HEK293 (cell line): ENCODE results near the gene MCCC2.

Source experiments
- CTCF ChIA-PET: fragments of 350-600 bp; formaldehyde crosslinking; extraction: SDS; loops from one replicate; lab custom pipeline; 2021; ENCODE audit warnings: antibody characterized with exemption; lab: Yijun Ruan, JAX
- POLR2A ChIA-PET: fragments of 300-600 bp; formaldehyde crosslinking; extraction: SDS; loops from one replicate; lab custom pipeline; 2020; ENCODE audit warnings: antibody characterized with exemption, inconsistent platforms; lab: Yijun Ruan, JAX
- H3K27ac ChIP-seq: fragments of 200-500 bp; sonication (Bioruptor generic); 2 replicates; pipeline ENCODE4 v1.5.1; 2014; ENCODE audit warnings: low read depth, low read length, control low read depth, inconsistent platforms; ENCODE audit errors: extremely low read depth
- H3K36me3 ChIP-seq, 2 experiments: fragments of 200-500 bp in 1 of 2; sonication (Bioruptor generic) in 1 of 2; 1 replicate in 1 of 2; 2 replicates in 1 of 2; pipeline ENCODE4 v1.5.1; 2014 to 2017; ENCODE audit warnings: inconsistent platforms in 2 of 2, low read length in 2 of 2; ENCODE audit not compliant: control insufficient read depth in 2 of 2, insufficient read depth in 1 of 2
- H3K4me1 ChIP-seq: fragments of 200-500 bp; sonication (Bioruptor generic); 2 replicates; pipeline ENCODE4 v1.5.1; 2014; ENCODE audit warnings: mild to moderate bottlenecking, low read length, inconsistent platforms; ENCODE audit not compliant: control insufficient read depth, insufficient read depth
- H3K4me3 ChIP-seq: 2 replicates; pipeline ENCODE4 v1.5.1; 2011; ENCODE audit warnings: low read depth, mild to moderate bottlenecking, control low read depth, low read length, moderate library complexity
- H3K9me3 ChIP-seq: fragments of 200-500 bp; sonication (Bioruptor generic); 2 replicates; pipeline ENCODE4 v1.5.1; 2014; ENCODE audit warnings: low read depth, low read length, inconsistent platforms; ENCODE audit not compliant: control insufficient read depth, insufficient read depth
- BCL11B ChIP-seq: fragments of 450-650 bp; formaldehyde crosslinking; IDR thresholded peaks from 2 replicates; pipeline ENCODE4 v1.5.1; 2016; ENCODE audit warnings: low read depth, missing biosample characterization, missing genetic modification characterization
- GLIS2 ChIP-seq: fragments of 450-650 bp; formaldehyde crosslinking; IDR thresholded peaks from 2 replicates; pipeline ENCODE4 v1.5.1; 2016; ENCODE audit warnings: missing biosample characterization, missing genetic modification characterization
- KLF9 ChIP-seq: fragments of 450-650 bp; formaldehyde crosslinking; IDR thresholded peaks from 2 replicates; pipeline ENCODE4 v1.5.1; 2016; ENCODE audit warnings: missing biosample characterization, missing genetic modification characterization, low read depth
- MZF1 ChIP-seq: fragments of 450-650 bp; formaldehyde crosslinking; IDR thresholded peaks from 2 replicates; pipeline ENCODE4 v1.5.1; 2017; ENCODE audit warnings: missing biosample characterization, missing genetic modification characterization, borderline replicate concordance
- OSR2 ChIP-seq: fragments of 450-650 bp; formaldehyde crosslinking; IDR thresholded peaks from 2 replicates; pipeline ENCODE4 v1.5.1; 2016; ENCODE audit warnings: missing biosample characterization, missing genetic modification characterization
- PRDM1 ChIP-seq: fragments of 450-650 bp; formaldehyde crosslinking; IDR thresholded peaks from 2 replicates; pipeline ENCODE4; 2016; ENCODE audit warnings: missing biosample characterization, missing genetic modification characterization
- SETDB1 ChIP-seq: IDR thresholded peaks from one replicate; pipeline ENCODE4 v1.6.1; 2017; ENCODE audit warnings: mild to moderate bottlenecking, low read length, moderate library complexity, mixed read lengths; ENCODE audit not compliant: insufficient read length
- SP7 ChIP-seq: fragments of 450-650 bp; formaldehyde crosslinking; IDR thresholded peaks from 2 replicates; pipeline ENCODE4 v1.5.1; 2016; ENCODE audit warnings: missing biosample characterization, missing genetic modification characterization
- WT1 ChIP-seq: fragments of 450-650 bp; formaldehyde crosslinking; IDR thresholded peaks from 2 replicates; pipeline ENCODE4 v1.5.1; 2016; ENCODE audit warnings: missing biosample characterization, missing genetic modification characterization
- ZBTB11 ChIP-seq: fragments of 450-650 bp; formaldehyde crosslinking; conservative IDR thresholded peaks from 2 replicates; pipeline ENCODE4 v1.5.1; 2016; ENCODE audit warnings: low read depth, missing biosample characterization, missing genetic modification characterization
- ZBTB20 ChIP-seq: fragments of 450-650 bp; formaldehyde crosslinking; IDR thresholded peaks from 2 replicates; pipeline ENCODE4 v1.5.1; 2016; ENCODE audit warnings: missing biosample characterization, missing genetic modification characterization
- ZBTB26 ChIP-seq: fragments of 450-650 bp; formaldehyde crosslinking; optimal IDR thresholded peaks from 2 replicates; pipeline ENCODE3; 2016; ENCODE audit warnings: missing biosample characterization, mild to moderate bottlenecking, missing genetic modification characterization
- ZBTB49 ChIP-seq: fragments of 450-650 bp; formaldehyde crosslinking; IDR thresholded peaks from 2 replicates; pipeline ENCODE4 v1.5.1; 2016; ENCODE audit warnings: missing biosample characterization, missing genetic modification characterization, low read depth
- ZBTB8A ChIP-seq: fragments of 450-650 bp; formaldehyde crosslinking; IDR thresholded peaks from 2 replicates; pipeline ENCODE4 v1.5.1; 2016; ENCODE audit warnings: missing biosample characterization, missing genetic modification characterization
- ZNF10 ChIP-seq: fragments of 450-650 bp; formaldehyde crosslinking; IDR thresholded peaks from 2 replicates; pipeline ENCODE4 v1.5.1; 2017; ENCODE audit warnings: missing biosample characterization, missing genetic modification characterization
- ZNF184 ChIP-seq: fragments of 450-650 bp; IDR thresholded peaks from 2 replicates; pipeline ENCODE4 v1.5.1; 2018; ENCODE audit warnings: missing biosample characterization, mild to moderate bottlenecking, missing genetic modification characterization
- ZNF214 ChIP-seq: fragments of 450-650 bp; formaldehyde crosslinking; IDR thresholded peaks from 2 replicates; pipeline ENCODE4 v1.5.1; 2017; ENCODE audit warnings: missing biosample characterization, mild to moderate bottlenecking, missing genetic modification characterization, borderline replicate concordance
- ZNF248 ChIP-seq: fragments of 450-650 bp; formaldehyde crosslinking; IDR thresholded peaks from 2 replicates; pipeline ENCODE4 v1.5.1; 2017; ENCODE audit warnings: missing biosample characterization, missing genetic modification characterization
- ZNF266 ChIP-seq: fragments of 450-650 bp; formaldehyde crosslinking; IDR thresholded peaks from 2 replicates; pipeline ENCODE4 v1.5.1; 2016; ENCODE audit warnings: missing biosample characterization, missing genetic modification characterization, low read depth
- ZNF302 ChIP-seq: fragments of 450-650 bp; formaldehyde crosslinking; IDR thresholded peaks from 2 replicates; pipeline ENCODE4 v1.5.1; 2016; ENCODE audit warnings: missing biosample characterization, missing genetic modification characterization, low read depth
- ZNF335 ChIP-seq: fragments of 450-650 bp; formaldehyde crosslinking; conservative IDR thresholded peaks from 2 replicates; pipeline ENCODE4 v1.5.1; 2016; ENCODE audit warnings: missing biosample characterization, missing genetic modification characterization
- ZNF596 ChIP-seq: fragments of 450-650 bp; IDR thresholded peaks from 2 replicates; pipeline ENCODE4 v1.5.0; 2018; ENCODE audit warnings: missing biosample characterization, mild to moderate bottlenecking, missing genetic modification characterization, moderate library complexity
- ZNF600 ChIP-seq: fragments of 450-650 bp; formaldehyde crosslinking; IDR thresholded peaks from 2 replicates; pipeline ENCODE4 v1.5.1; 2016; ENCODE audit warnings: missing biosample characterization, missing genetic modification characterization
- ZNF624 ChIP-seq: fragments of 450-650 bp; formaldehyde crosslinking; IDR thresholded peaks from 2 replicates; pipeline ENCODE4 v1.5.1; 2017; ENCODE audit warnings: missing biosample characterization, missing genetic modification characterization
- ZNF660 ChIP-seq: fragments of 450-650 bp; IDR thresholded peaks from 2 replicates; pipeline ENCODE4 v1.5.1; 2018; ENCODE audit warnings: missing biosample characterization, mild to moderate bottlenecking, missing genetic modification characterization
- ZNF768 ChIP-seq: fragments of 450-650 bp; formaldehyde crosslinking; IDR thresholded peaks from 2 replicates; pipeline ENCODE4 v1.5.1; 2018; ENCODE audit warnings: missing biosample characterization, mild to moderate bottlenecking, missing genetic modification characterization
- ZNF791 ChIP-seq: fragments of 450-650 bp; formaldehyde crosslinking; IDR thresholded peaks from 2 replicates; pipeline ENCODE4 v1.5.1; 2016; ENCODE audit warnings: missing biosample characterization, missing genetic modification characterization
- ZNF843 ChIP-seq: fragments of 450-650 bp; formaldehyde crosslinking; IDR thresholded peaks from 2 replicates; pipeline ENCODE4 v1.5.1; 2016; ENCODE audit warnings: missing biosample characterization, missing genetic modification characterization
- ZXDB ChIP-seq: fragments of 450-650 bp; formaldehyde crosslinking; IDR thresholded peaks from 2 replicates; pipeline ENCODE4 v1.5.1; 2016; ENCODE audit warnings: missing biosample characterization, missing genetic modification characterization

Gene MCCC2

GRCh38 chr5:71586941-71587765 is at the start of gene MCCC2:
TSS of gene MCCC2 (plus strand) at chr5:71587340. CDS start at chr5:71587426, 86 bp downstream.
- Histone ChIP-seq H3K36me3 (no peaks in the 10 kb centered on the region; a peak in 1 of 3 replicates), H3K9me3 (no peaks in the 10 kb centered on the region), H3K4me3 (peak within 1 kb of the TSS; percentile 71), H3K27ac (peak within 1 kb of the TSS; percentile 76), H3K4me1 (0 out of 2 replicates have a peak, but pooled peaks cover 2% of the 10 kb centered on the region)
- POLR2A ChIA-PET, result interaction anchor here (0.6 to 2.7 kb wide), 6 partner anchors 14 to 132 kb away, joined by 3 to 20 read pairs (median 4); partner anchors contain the start of gene CARTPT
- CTCF ChIA-PET, result interaction anchor here (1.2 to 1.9 kb wide), 2 partner anchors 14 to 16 kb away, joined by 3 to 15 read pairs; no protein-coding TSS in a partner anchor
- peak; percentile 82 for TF ChIP-seq KLF9 (tag by site-specific recombination)
- peak; percentile 84 for TF ChIP-seq ZBTB20 (tag by site-specific recombination)
- no peak for TF ChIP-seq ZNF266 (tag by site-specific recombination)
- peak; percentile 65 for TF ChIP-seq ZBTB11 (tag by site-specific recombination)
- no peak for TF ChIP-seq ZNF248 (tag by site-specific recombination)
- no peak for TF ChIP-seq WT1
- no peak for TF ChIP-seq ZNF624 (tag by site-specific recombination)
- TF ChIP-seq ZNF184, result 0 out of 2 replicates have a peak, but pooled peaks have one; percentile 47
- peak; percentile 80 for TF ChIP-seq ZBTB26 (tag by site-specific recombination)
- TF ChIP-seq ZNF791 (tag by site-specific recombination), result no peak
- TF ChIP-seq GLIS2 (tag by site-specific recombination), result peak; percentile 96
- TF ChIP-seq PRDM1, result 0 out of 2 replicates have a peak, but pooled peaks have one; percentile 1
- TF ChIP-seq OSR2 (tag by site-specific recombination), result no peak
- TF ChIP-seq ZBTB8A (tag by site-specific recombination), result peak; percentile 91
- TF ChIP-seq ZNF660 (tag by site-specific recombination), result peak; percentile 52
- TF ChIP-seq ZNF10, result peak; percentile 52; the same call in 1 of the 2 replicates
- TF ChIP-seq ZNF335 (tag by site-specific recombination), result peak; percentile 73
- TF ChIP-seq ZNF302 (tag by site-specific recombination), result no peak
- no peak for TF ChIP-seq ZNF596 (tag by site-specific recombination)
- TF ChIP-seq ZNF768 (tag by site-specific recombination), result peak; percentile 59; the same call in 1 of the 2 replicates
- peak; percentile 39 for TF ChIP-seq SETDB1
- TF ChIP-seq ZNF214, result no peak
- peak; percentile 87 for TF ChIP-seq ZNF600
- TF ChIP-seq BCL11B, result no peak
- peak; percentile 71; the same call in 1 of the 2 replicates for TF ChIP-seq ZNF843 (tag by site-specific recombination)
- TF ChIP-seq ZBTB49 (tag by site-specific recombination), result no peak
- 0 out of 2 replicates have a peak, but pooled peaks have one; percentile 11 for TF ChIP-seq MZF1 (tag by site-specific recombination)
- TF ChIP-seq ZXDB (tag by site-specific recombination), result peak; percentile 75
- peak; percentile 63; the same call in 1 of the 2 replicates for TF ChIP-seq SP7 (tag by site-specific recombination)
